HL-60 (cell line): ENCODE measurements around the gene SCAF4.

Experiments used
- DNase-seq, 2 experiments: peaks; one replicate each; pipeline ENCODE4 v3.0.0-alpha.2; 2010 to 2020; ENCODE audit warnings: low read depth in 1 of 2, low spot score in 1 of 2
- H3K27ac ChIP-seq: fragments of 250-450 bp; sonication (Bioruptor Pico); replicated peaks from 2 replicates; pipeline ENCODE4 v1.5.1; 2020; ENCODE audit warnings: mild to moderate bottlenecking, moderate library complexity
- H3K27me3 ChIP-seq: fragments of 250-450 bp; sonication (Bioruptor Pico); 2 replicates; pipeline ENCODE4 v1.5.1; 2021; ENCODE audit warnings: mild to moderate bottlenecking, moderate library complexity; ENCODE audit not compliant: insufficient read depth, poor library complexity, severe bottlenecking
- H3K4me3 ChIP-seq: replicated peaks from 2 replicates; pipeline ENCODE4 v1.5.1; 2011; ENCODE audit warnings: mild to moderate bottlenecking, control low read depth, low read length; ENCODE audit not compliant: insufficient read depth
- CTCF ChIP-seq: IDR thresholded peaks from one replicate; pipeline ENCODE4 v1.5.1; 2011; ENCODE audit warnings: low read length, control low read depth, inconsistent platforms; ENCODE audit not compliant: insufficient read depth
- GABPA ChIP-seq: IDR thresholded peaks from 2 replicates; pipeline ENCODE4 v1.6.1; 2012; ENCODE audit warnings: low read depth
- POLR2AphosphoS5 ChIP-seq: IDR thresholded peaks from 2 replicates; pipeline ENCODE4 v1.6.1; 2012; ENCODE audit warnings: low read depth
- SPI1 ChIP-seq: IDR thresholded peaks from 2 replicates; pipeline ENCODE4 v1.6.1; 2012; ENCODE audit warnings: low read depth, mild to moderate bottlenecking, borderline replicate concordance
- TF ChIP-seq, protein P1 (sequence below): IDR thresholded peaks from 2 replicates; pipeline ENCODE4 v1.6.1; 2012; ENCODE audit warnings: low read depth; ENCODE audit not compliant: insufficient replicate concordance

The SCAF4 gene

GRCh38 chr21:31754708-31754960 is 22.7 kb upstream of the SCAF4 start:
- no peak overlapping the region for H3K4me3 ChIP-seq
- DNase-seq, result no peak
- no peak for TF ChIP-seq CTCF
- no peaks in the 10 kb centered on the region for H3K27me3 ChIP-seq
- no peak overlapping the region for H3K27ac ChIP-seq

GRCh38 chr21:31753949-31754707 is 22.2 kb upstream of the SCAF4 start:
- Histone ChIP-seq H3K4me3 (no peak overlapping the region), H3K27ac (no peak overlapping the region), H3K27me3 (no peaks in the 10 kb centered on the region)
- DNase-seq, result no peak
- TF ChIP-seq POLR2AphosphoS5 (no peak), GABPA (no peak), SPI1 (no peak), CTCF (no peak)

DNA sequence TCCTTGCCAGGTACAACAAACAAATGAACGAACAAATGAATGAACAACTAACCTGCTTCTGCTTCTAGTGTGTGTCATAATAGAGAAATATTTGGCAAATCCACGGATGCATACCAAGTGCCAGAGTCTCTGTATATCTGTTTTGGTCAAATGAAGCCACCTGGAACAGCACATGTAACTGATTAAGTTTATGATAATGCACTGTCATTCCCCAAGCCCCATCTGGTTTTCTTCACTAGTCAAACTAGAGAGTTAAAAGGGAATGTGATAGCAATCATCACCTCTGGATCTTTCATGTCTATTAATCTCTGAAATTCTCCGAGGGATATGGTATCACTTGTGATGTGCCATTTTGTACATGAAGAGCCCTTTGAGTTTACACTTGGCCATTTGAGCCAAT is 21.0 kb upstream of the SCAF4 start:
- Histone ChIP-seq H3K27ac (no peak overlapping the region), H3K27me3 (no peaks in the 10 kb centered on the region), H3K4me3 (no peak overlapping the region)
- DNase-seq, result no peak
- TF ChIP-seq, protein P1, sequence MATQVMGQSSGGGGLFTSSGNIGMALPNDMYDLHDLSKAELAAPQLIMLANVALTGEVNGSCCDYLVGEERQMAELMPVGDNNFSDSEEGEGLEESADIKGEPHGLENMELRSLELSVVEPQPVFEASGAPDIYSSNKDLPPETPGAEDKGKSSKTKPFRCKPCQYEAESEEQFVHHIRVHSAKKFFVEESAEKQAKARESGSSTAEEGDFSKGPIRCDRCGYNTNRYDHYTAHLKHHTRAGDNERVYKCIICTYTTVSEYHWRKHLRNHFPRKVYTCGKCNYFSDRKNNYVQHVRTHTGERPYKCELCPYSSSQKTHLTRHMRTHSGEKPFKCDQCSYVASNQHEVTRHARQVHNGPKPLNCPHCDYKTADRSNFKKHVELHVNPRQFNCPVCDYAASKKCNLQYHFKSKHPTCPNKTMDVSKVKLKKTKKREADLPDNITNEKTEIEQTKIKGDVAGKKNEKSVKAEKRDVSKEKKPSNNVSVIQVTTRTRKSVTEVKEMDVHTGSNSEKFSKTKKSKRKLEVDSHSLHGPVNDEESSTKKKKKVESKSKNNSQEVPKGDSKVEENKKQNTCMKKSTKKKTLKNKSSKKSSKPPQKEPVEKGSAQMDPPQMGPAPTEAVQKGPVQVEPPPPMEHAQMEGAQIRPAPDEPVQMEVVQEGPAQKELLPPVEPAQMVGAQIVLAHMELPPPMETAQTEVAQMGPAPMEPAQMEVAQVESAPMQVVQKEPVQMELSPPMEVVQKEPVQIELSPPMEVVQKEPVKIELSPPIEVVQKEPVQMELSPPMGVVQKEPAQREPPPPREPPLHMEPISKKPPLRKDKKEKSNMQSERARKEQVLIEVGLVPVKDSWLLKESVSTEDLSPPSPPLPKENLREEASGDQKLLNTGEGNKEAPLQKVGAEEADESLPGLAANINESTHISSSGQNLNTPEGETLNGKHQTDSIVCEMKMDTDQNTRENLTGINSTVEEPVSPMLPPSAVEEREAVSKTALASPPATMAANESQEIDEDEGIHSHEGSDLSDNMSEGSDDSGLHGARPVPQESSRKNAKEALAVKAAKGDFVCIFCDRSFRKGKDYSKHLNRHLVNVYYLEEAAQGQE, result no peak
- TF ChIP-seq GABPA, result no peak
- no peak for TF ChIP-seq POLR2AphosphoS5
- no peak for TF ChIP-seq SPI1
- TF ChIP-seq CTCF, result no peak

GRCh38 chr21:31752352-31752751 is 20.4 kb upstream of the SCAF4 start:
- DNase-seq, result no peak

More at GRCh38 chr21:31752352-31752751, 20.4 kb upstream of the SCAF4 start:
- no peak for TF ChIP-seq GABPA
- TF ChIP-seq CTCF, result no peak
- TF ChIP-seq POLR2AphosphoS5, result no peak
- TF ChIP-seq SPI1, result no peak
- TF ChIP-seq, protein P1, result no peak
- no peak overlapping the region for H3K27ac ChIP-seq
- H3K27me3 ChIP-seq, result no peaks in the 10 kb centered on the region
- no peak overlapping the region for H3K4me3 ChIP-seq
